Measurements from ENCODE around the gene ASB7.
"Not testable (repeated sequence)": the region's sequence is repeated elsewhere in the genome, so short reads cannot be mapped to it uniquely, and the experiment has no call there.

The ASB7 gene

GRCh38 chr15:100653608-100654007 lies 51.2 kb downstream of the ASB7 start:
- no peak for FAIRE-seq

- no peak for FAIRE-seq
Observed at GRCh38 chr15:100658895-100659294, 56.5 kb downstream of the ASB7 start.

- no peak for FAIRE-seq
Observed at GRCh38 chr15:100661156-100661555, 58.8 kb downstream of the ASB7 start.

- FAIRE-seq = no peak
Observed at GRCh38 chr15:100663086-100663914, 60.9 kb downstream of the ASB7 start.

- no peak for FAIRE-seq
Observed at GRCh38 chr15:100663915-100664281, 61.5 kb downstream of the ASB7 start.

GRCh38 chr15:100665570-100665969 lies 63.2 kb downstream of the ASB7 start:
- no peak for FAIRE-seq

GRCh38 chr15:100667405-100668347 lies 65.3 kb downstream of the ASB7 start:
- FAIRE-seq = peak; percentile 15

- no peak for FAIRE-seq
Observed at GRCh38 chr15:100668348-100668745, 66.0 kb downstream of the ASB7 start.

- no peak for FAIRE-seq
Observed at GRCh38 chr15:100669260-100669659, 66.9 kb downstream of the ASB7 start.

- no peak for FAIRE-seq
Observed at GRCh38 chr15:100670505-100671021, 68.2 kb downstream of the ASB7 start.

GRCh38 chr15:100671124-100671680 lies 68.8 kb downstream of the ASB7 start:
- no peak for FAIRE-seq

- no peak for FAIRE-seq
Observed at GRCh38 chr15:100671858-100672543, 69.6 kb downstream of the ASB7 start.

GRCh38 chr15:100672959-100673358 lies 70.6 kb downstream of the ASB7 start:
- FAIRE-seq = no peak

GRCh38 chr15:100679151-100679550 lies 76.8 kb downstream of the ASB7 start:
- not testable (repeated sequence) for FAIRE-seq

- no peak for FAIRE-seq
Observed at GRCh38 chr15:100680726-100681125, 78.3 kb downstream of the ASB7 start.

- no peak for FAIRE-seq
Observed at GRCh38 chr15:100681335-100681746, 79.0 kb downstream of the ASB7 start.

- FAIRE-seq = no peak
Observed at GRCh38 chr15:100682468-100682867, 80.1 kb downstream of the ASB7 start.

GRCh38 chr15:100683434-100683833 lies 81.0 kb downstream of the ASB7 start:
- no peak for FAIRE-seq

GRCh38 chr15:100684591-100684990 lies 82.2 kb downstream of the ASB7 start:
- no peak for FAIRE-seq

- FAIRE-seq = no peak
Observed at GRCh38 chr15:100686021-100686724, 83.8 kb downstream of the ASB7 start.

GRCh38 chr15:100686725-100687473 lies 84.5 kb downstream of the ASB7 start:
- FAIRE-seq = no peak
